Testis (tissue), 2 donors: ENCODE measurements around the gene HPSE.
A peak's percentile ranks its signal among the peaks of the same experiment; 100 is the strongest.

Source experiments
- POLR2A ChIP-seq: fragments of 450-650 bp; IDR thresholded peaks from one replicate; pipeline ENCODE4 v1.6.1; 2017; ENCODE audit warnings: antibody characterized with exemption, mild to moderate bottlenecking, moderate library complexity
- TF ChIP-seq, protein P1 (sequence below), 3 experiments: fragments of 450-650 bp in 2 of 3; fragments of 200-600 bp in 1 of 3; sonication (generic) in 1 of 3; IDR thresholded peaks; one replicate each; pipeline ENCODE4 v1.5.1; 2016 to 2019; ENCODE audit warnings: antibody characterized with exemption in 3 of 3, mild to moderate bottlenecking in 2 of 3, moderate library complexity in 1 of 3

DNA sequence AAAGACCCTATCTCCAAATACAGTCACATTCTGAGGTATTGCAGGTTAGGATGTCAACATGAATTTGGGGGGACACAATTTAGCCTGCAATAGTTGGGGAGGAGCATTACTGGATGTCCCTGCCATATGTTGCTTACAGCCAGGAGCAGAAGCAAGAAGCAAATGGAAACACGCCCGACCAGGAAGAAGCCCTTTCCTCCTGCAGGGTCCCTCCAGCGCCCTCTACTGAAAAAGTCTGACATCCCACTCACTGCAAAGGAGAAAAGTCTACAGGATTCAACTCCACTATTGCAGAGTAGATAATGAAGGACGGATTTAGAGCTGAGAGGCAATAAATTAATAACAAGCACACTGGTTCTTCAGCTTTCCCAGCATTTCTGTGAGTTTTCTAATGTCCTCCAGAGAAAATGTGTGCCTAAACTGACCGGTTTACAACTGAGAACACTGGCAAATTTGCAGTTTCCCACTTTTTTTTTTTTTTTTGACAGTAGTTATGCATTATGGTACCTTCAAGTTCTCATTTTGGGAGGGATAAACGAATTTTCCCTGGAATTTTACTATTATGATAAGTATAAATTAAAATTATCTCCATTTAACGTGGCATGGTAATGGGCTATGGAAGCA is 81.8 kb downstream of the HPSE start:
- TF ChIP-seq, protein P1, sequence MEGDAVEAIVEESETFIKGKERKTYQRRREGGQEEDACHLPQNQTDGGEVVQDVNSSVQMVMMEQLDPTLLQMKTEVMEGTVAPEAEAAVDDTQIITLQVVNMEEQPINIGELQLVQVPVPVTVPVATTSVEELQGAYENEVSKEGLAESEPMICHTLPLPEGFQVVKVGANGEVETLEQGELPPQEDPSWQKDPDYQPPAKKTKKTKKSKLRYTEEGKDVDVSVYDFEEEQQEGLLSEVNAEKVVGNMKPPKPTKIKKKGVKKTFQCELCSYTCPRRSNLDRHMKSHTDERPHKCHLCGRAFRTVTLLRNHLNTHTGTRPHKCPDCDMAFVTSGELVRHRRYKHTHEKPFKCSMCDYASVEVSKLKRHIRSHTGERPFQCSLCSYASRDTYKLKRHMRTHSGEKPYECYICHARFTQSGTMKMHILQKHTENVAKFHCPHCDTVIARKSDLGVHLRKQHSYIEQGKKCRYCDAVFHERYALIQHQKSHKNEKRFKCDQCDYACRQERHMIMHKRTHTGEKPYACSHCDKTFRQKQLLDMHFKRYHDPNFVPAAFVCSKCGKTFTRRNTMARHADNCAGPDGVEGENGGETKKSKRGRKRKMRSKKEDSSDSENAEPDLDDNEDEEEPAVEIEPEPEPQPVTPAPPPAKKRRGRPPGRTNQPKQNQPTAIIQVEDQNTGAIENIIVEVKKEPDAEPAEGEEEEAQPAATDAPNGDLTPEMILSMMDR (IDR thresholded peaks at IDR 0.05), result peak; percentile 32 to 65 (median 33)
- no peak for TF ChIP-seq POLR2A
